Epidermal melanocyte (primary cell): ENCODE results near the gene MRM3.
"Not testable (repeated sequence)": the region's sequence is repeated elsewhere in the genome, so short reads cannot be mapped to it uniquely, and the experiment has no call there.

Experiments
- DNase-seq: peaks from one replicate; pipeline ENCODE4 v3.0.0; 2011; ENCODE audit warnings: low spot score; ENCODE audit not compliant: insufficient read length

MRM3 gene

GRCh38 chr17:781805-782731 is at the start of gene MRM3, which contains the start of gene GLOD4:
TSS of gene MRM3 (plus strand) at chr17:782353. CDS start at chr17:782379, 26 bp downstream.
TSS of gene GLOD4 (minus strand) at chr17:782280. CDS start at chr17:782255, 25 bp downstream.
- DNase-seq = peak; percentile 97

GRCh38 chr17:732902-733720 is 49.0 kb upstream of the MRM3 start:
- DNase-seq = no peak

GRCh38 chr17:733743-734142 is 48.4 kb upstream of the MRM3 start:
- DNase-seq = no peak

- no peak for DNase-seq
Observed at GRCh38 chr17:737561-738113, 44.5 kb upstream of the MRM3 start.

GRCh38 chr17:740240-741017 is 41.7 kb upstream of the MRM3 start:
- no peak for DNase-seq

GRCh38 chr17:742147-742793 is 39.9 kb upstream of the MRM3 start:
- no peak for DNase-seq

GRCh38 chr17:743139-743538 is 39.0 kb upstream of the MRM3 start:
- DNase-seq = no peak

GRCh38 chr17:744937-745336 is 37.2 kb upstream of the MRM3 start:
- DNase-seq = no peak

GRCh38 chr17:745406-745805 is 36.7 kb upstream of the MRM3 start:
- DNase-seq = no peak

GRCh38 chr17:746181-746580 is 36.0 kb upstream of the MRM3 start:
- DNase-seq = no peak

GRCh38 chr17:746783-747629 is 35.1 kb upstream of the MRM3 start:
- DNase-seq = no peak

- not testable (repeated sequence) for DNase-seq
Observed at GRCh38 chr17:748604-749003, 33.5 kb upstream of the MRM3 start.

- DNase-seq = not testable (repeated sequence)
Observed at GRCh38 chr17:749359-749758, 32.8 kb upstream of the MRM3 start.

- no peak for DNase-seq
Observed at GRCh38 chr17:750431-751037, 31.6 kb upstream of the MRM3 start.

GRCh38 chr17:751269-752001 is 30.7 kb upstream of the MRM3 start:
- DNase-seq = no peak

- DNase-seq = peak; percentile 84
Observed at GRCh38 chr17:752002-752619, 30.0 kb upstream of the MRM3 start, which contains the start of gene GEMIN4. TSS of gene GEMIN4 (minus strand) at chr17:752264. CDS start at chr17:752142, 122 bp downstream.

GRCh38 chr17:752620-753219 is 29.4 kb upstream of the MRM3 start:
- no peak for DNase-seq

- DNase-seq = no peak
Observed at GRCh38 chr17:753418-753817, 28.7 kb upstream of the MRM3 start.
